ENCODE data around the gene CSHL1.

- TF ChIP-seq EP300 (IDR thresholded peaks at IDR 0.05) (no peak), CTCF (IDR thresholded peaks at IDR 0.05) (no peak)
Observed at GRCh38 chr17:63939401-63939800, 28.3 kb upstream of the CSHL1 start.
